ENCODE data around the gene PHACTR4.

PHACTR4 gene

DNA sequence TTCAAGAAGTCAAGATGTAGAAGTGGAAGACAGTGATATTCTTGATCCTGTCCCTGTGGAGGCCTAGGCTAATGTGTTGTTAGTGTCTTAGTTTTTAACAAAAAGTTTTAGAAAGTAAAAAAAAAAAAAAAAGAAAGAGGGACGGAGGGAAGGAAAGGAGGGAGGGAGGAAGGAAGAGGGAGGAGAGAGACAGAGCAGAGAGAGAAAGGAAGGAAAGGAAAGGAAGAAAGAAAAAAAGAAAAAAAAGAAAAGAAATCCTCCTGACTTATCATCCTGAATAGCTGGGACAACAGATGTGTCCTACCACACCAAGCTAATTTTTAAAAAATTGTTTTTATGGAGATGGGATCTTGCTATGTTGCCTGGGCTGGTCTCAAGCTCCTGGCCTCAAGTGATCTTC is 24.6 kb downstream of the PHACTR4 start:
- no peak for TF ChIP-seq EZH2phosphoT487 (conservative IDR thresholded peaks at IDR 0.05; ENCODE audit: low read length)
- TF ChIP-seq, protein P1, sequence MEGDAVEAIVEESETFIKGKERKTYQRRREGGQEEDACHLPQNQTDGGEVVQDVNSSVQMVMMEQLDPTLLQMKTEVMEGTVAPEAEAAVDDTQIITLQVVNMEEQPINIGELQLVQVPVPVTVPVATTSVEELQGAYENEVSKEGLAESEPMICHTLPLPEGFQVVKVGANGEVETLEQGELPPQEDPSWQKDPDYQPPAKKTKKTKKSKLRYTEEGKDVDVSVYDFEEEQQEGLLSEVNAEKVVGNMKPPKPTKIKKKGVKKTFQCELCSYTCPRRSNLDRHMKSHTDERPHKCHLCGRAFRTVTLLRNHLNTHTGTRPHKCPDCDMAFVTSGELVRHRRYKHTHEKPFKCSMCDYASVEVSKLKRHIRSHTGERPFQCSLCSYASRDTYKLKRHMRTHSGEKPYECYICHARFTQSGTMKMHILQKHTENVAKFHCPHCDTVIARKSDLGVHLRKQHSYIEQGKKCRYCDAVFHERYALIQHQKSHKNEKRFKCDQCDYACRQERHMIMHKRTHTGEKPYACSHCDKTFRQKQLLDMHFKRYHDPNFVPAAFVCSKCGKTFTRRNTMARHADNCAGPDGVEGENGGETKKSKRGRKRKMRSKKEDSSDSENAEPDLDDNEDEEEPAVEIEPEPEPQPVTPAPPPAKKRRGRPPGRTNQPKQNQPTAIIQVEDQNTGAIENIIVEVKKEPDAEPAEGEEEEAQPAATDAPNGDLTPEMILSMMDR (IDR thresholded peaks at IDR 0.05; ENCODE audit: insufficient read depth, low read length, poor library complexity, severe bottlenecking), result no peak
- Histone ChIP-seq H3K4me3 (ENCODE audit: insufficient read depth, low read length, poor library complexity, severe bottlenecking) (no peak overlapping the region), H2AFZ (ENCODE audit: low read depth, low read length, severe bottlenecking) (no peak overlapping the region), H3F3A (ENCODE audit: insufficient read depth) (0 out of 2 replicates have a peak, but pooled peaks cover 2% of the 10 kb centered on the region), H3K79me2 (ENCODE audit: insufficient read depth, low read length) (peaks cover 26% of the 10 kb centered on the region), H4K20me1 (ENCODE audit: low read depth, low read length) (no peaks in the 10 kb centered on the region), H3K9ac (ENCODE audit: low read length) (no peak overlapping the region), H3K9me2 (replicated peaks; ENCODE audit: insufficient read depth, low read length) (no peaks in the 10 kb centered on the region), H3K36me3 (ENCODE audit: low read length) (no peaks in the 10 kb centered on the region), H3K4me2 (ENCODE audit: low read depth, low read length, poor library complexity, severe bottlenecking) (no peak overlapping the region), H3K27me3 (ENCODE audit: low read length) (no peaks in the 10 kb centered on the region), H3K27ac (ENCODE audit: low read depth, low read length) (no peak overlapping the region), H3K9me3 (ENCODE audit: insufficient read depth, low read length) (no peaks in the 10 kb centered on the region)

DNA sequence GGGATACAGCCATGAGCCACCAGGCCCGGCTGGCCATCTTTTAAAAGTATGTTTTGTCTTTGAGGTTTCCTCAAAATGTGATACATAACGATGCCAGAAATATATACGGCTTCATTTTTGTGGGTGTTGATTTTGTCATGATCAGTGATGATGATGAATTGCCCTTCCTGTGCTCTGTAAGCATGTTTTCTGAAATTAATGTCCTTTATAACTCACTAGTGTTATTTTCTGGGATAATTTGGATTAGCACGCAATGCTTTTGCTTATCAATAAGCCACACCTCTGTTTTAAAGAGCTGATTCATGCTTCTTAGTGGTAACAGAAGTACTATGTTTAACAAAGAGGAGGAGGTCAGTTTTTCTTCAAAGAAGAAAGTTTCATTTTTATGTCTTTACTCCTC is 25.6 kb downstream of the PHACTR4 start:
- no peak overlapping the region for H3K9ac ChIP-seq (ENCODE audit: low read length)
- H3K27me3 ChIP-seq (ENCODE audit: low read length), result no peaks in the 10 kb centered on the region
- no peak overlapping the region for H3K27ac ChIP-seq (ENCODE audit: low read depth, low read length)
- H3K4me3 ChIP-seq (ENCODE audit: insufficient read depth, low read length, poor library complexity, severe bottlenecking), result no peak overlapping the region
- H3K4me2 ChIP-seq (ENCODE audit: low read depth, low read length, poor library complexity, severe bottlenecking), result no peak overlapping the region
- no peaks in the 10 kb centered on the region for H3K9me2 ChIP-seq (replicated peaks; ENCODE audit: insufficient read depth, low read length)
- no peaks in the 10 kb centered on the region for H4K20me1 ChIP-seq (ENCODE audit: low read depth, low read length)
- H3K9me3 ChIP-seq (ENCODE audit: insufficient read depth, low read length), result no peaks in the 10 kb centered on the region
- H3F3A ChIP-seq (ENCODE audit: insufficient read depth), result 0 out of 2 replicates have a peak, but pooled peaks cover 2% of the 10 kb centered on the region
- no peaks in the 10 kb centered on the region for H3K36me3 ChIP-seq (ENCODE audit: low read length)
- no peak overlapping the region for H2AFZ ChIP-seq (ENCODE audit: low read depth, low read length, severe bottlenecking)
- no peak for TF ChIP-seq EZH2phosphoT487 (conservative IDR thresholded peaks at IDR 0.05; ENCODE audit: low read length)
- TF ChIP-seq, protein P1 (IDR thresholded peaks at IDR 0.05; ENCODE audit: insufficient read depth, low read length, poor library complexity, severe bottlenecking), result no peak
- peaks cover 16% of the 10 kb centered on the region for H3K79me2 ChIP-seq (ENCODE audit: insufficient read depth, low read length)

DNA sequence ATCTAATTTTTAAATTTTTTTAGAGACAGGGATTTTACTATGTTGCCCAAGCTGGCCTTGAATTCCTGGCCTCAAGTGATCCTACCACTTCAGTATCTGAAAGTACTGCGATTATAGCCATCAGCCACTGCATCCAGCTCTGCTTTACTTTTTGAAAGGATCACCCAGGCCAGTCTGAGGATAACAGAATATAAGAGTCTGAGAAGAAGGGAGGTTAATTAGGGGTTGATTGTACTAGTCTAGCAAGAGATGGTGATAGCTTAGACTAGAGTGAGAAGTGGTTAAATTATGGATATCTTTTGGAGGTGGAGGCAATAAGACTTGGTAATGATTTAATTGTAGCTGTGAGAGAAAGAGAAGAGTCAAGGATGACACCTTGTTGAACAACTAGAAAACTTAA is 32.2 kb downstream of the PHACTR4 start:
- Histone ChIP-seq H3K27ac (ENCODE audit: low read depth, low read length) (no peak overlapping the region), H3K79me2 (ENCODE audit: insufficient read depth, low read length) (peaks cover 38% of the 10 kb centered on the region)

More for the DNA sequence above, 32.2 kb downstream of the PHACTR4 start:
- Histone ChIP-seq H3F3A (ENCODE audit: insufficient read depth) (no peaks in the 10 kb centered on the region), H3K27me3 (ENCODE audit: low read length) (no peaks in the 10 kb centered on the region), H3K9me2 (replicated peaks; ENCODE audit: insufficient read depth, low read length) (no peaks in the 10 kb centered on the region), H3K4me2 (ENCODE audit: low read depth, low read length, poor library complexity, severe bottlenecking) (no peak overlapping the region), H2AFZ (ENCODE audit: low read depth, low read length, severe bottlenecking) (no peak overlapping the region), H3K4me3 (ENCODE audit: insufficient read depth, low read length, poor library complexity, severe bottlenecking) (no peak overlapping the region), H3K9ac (ENCODE audit: low read length) (no peak overlapping the region), H3K36me3 (ENCODE audit: low read length) (no peaks in the 10 kb centered on the region), H3K9me3 (ENCODE audit: insufficient read depth, low read length) (no peaks in the 10 kb centered on the region), H4K20me1 (ENCODE audit: low read depth, low read length) (no peaks in the 10 kb centered on the region)
- no peak for TF ChIP-seq EZH2phosphoT487 (conservative IDR thresholded peaks at IDR 0.05; ENCODE audit: low read length)
- TF ChIP-seq, protein P1 (IDR thresholded peaks at IDR 0.05; ENCODE audit: insufficient read depth, low read length, poor library complexity, severe bottlenecking), result no peak

All from SU-DHL-6 (cell line).